Caco-2 (cell line): ENCODE results near the gene SLC35G1. TPM values are rescaled to one million over a fixed set of nuclear protein-coding genes. Genes with fewer than 3 reads are reported as not detected.

ENCODE experiments used
- BruUV-seq: library from RNA; stranded (reverse); fragments of 400-500 nt; replicated peaks from 2 replicates; lab custom pipeline; 2021; lab: Mats Ljungman, UMichigan
- CTCF ChIA-PET: fragments of 300-600 bp; sonication (Branson Sonifier 250); formaldehyde crosslinking; loops from one replicate; lab custom pipeline; 2022; ENCODE audit warnings: antibody characterized with exemption; lab: Charles Lee
- POLR2A ChIA-PET: fragments of 300-600 bp; sonication (Branson Sonifier 250); formaldehyde crosslinking; loops from one replicate; lab custom pipeline; 2022; ENCODE audit warnings: antibody characterized with exemption; lab: Charles Lee
- DNase-seq, 2 experiments: peaks; one replicate each; pipeline versions ENCODE4 v3.0.0 to v3.0.0-alpha.2; 2020 to 2022
- H3K27me3 ChIP-seq: replicated peaks from 2 replicates; pipeline ENCODE4 v1.6.0; 2011; ENCODE audit warnings: low read length; ENCODE audit not compliant: control insufficient read depth, insufficient read depth
- H3K36me3 ChIP-seq: 2 replicates; pipeline ENCODE4 v1.5.1; 2011; ENCODE audit warnings: low read length; ENCODE audit not compliant: control insufficient read depth, insufficient read depth
- H3K4me1 ChIP-seq: fragments of 250-450 bp; sonication (Bioruptor Pico); 2 replicates; pipeline ENCODE4 v1.5.1; 2020; ENCODE audit warnings: mild to moderate bottlenecking
- H3K4me3 ChIP-seq: 2 replicates; pipeline ENCODE4 v1.5.1; 2011; ENCODE audit warnings: low read depth, mild to moderate bottlenecking, control low read depth, low read length
- H3K9me3 ChIP-seq: fragments of 250-450 bp; sonication (Bioruptor Pico); 2 replicates; pipeline ENCODE4 v1.5.1; 2020; ENCODE audit warnings: mild to moderate bottlenecking, moderate library complexity
- H3K27ac Mint-ChIP-seq: one replicate; pipeline ENCODE4 v1.8.0; 2022; ENCODE audit warnings: mixed read lengths; ENCODE audit not compliant: unreplicated experiment
- H3K27me3 Mint-ChIP-seq: one replicate; pipeline ENCODE4 v1.8.0; 2022; ENCODE audit warnings: mixed read lengths; ENCODE audit not compliant: insufficient read depth, unreplicated experiment
- H3K36me3 Mint-ChIP-seq: one replicate; pipeline ENCODE4 v1.8.0; 2022; ENCODE audit warnings: mild to moderate bottlenecking, mixed read lengths; ENCODE audit not compliant: insufficient read depth, unreplicated experiment
- H3K4me1 Mint-ChIP-seq: one replicate; pipeline ENCODE4 v1.8.0; 2022; ENCODE audit warnings: low read depth, mixed read lengths; ENCODE audit not compliant: unreplicated experiment
- H3K4me3 Mint-ChIP-seq: one replicate; pipeline ENCODE4 v1.8.0; 2022; ENCODE audit warnings: mild to moderate bottlenecking, moderate library complexity, mixed read lengths; ENCODE audit not compliant: unreplicated experiment
- H3K9me3 Mint-ChIP-seq: one replicate; pipeline ENCODE4 v1.8.0; 2022; ENCODE audit warnings: mixed read lengths; ENCODE audit not compliant: unreplicated experiment
- CTCF ChIP-seq, 2 experiments: fragments of 200-600 bp in 1 of 2; IDR thresholded peaks; 1 replicate in 1 of 2; 2 replicates in 1 of 2; pipeline versions ENCODE4 v1.5.1 to v1.8.0; 2011 to 2022; ENCODE audit warnings: antibody characterized with exemption in 1 of 2, control low read depth in 1 of 2, inconsistent platforms in 1 of 2, low read depth in 1 of 2, low read length in 1 of 2, mild to moderate bottlenecking in 1 of 2, moderate library complexity in 1 of 2; ENCODE audit not compliant: insufficient read depth in 1 of 2, severe bottlenecking in 1 of 2, unreplicated experiment in 1 of 2
- intact Hi-C: fragments of 100-400 bp; cut with micrococcal nuclease; formaldehyde crosslinking; loops from one replicate; pipeline ENCODE4 v1.10.0; 2022; ENCODE audit not compliant: unreplicated experiment
- total RNA-seq: library from RNA; stranded (reverse); gene quantifications from 2 replicates; pipeline ENCODE4 v1.2.3, GENCODE V29; 2022

SLC35G1 gene
- total RNA-seq, 1 experiment from 2014 or later, result 11.0 TPM

DNA sequence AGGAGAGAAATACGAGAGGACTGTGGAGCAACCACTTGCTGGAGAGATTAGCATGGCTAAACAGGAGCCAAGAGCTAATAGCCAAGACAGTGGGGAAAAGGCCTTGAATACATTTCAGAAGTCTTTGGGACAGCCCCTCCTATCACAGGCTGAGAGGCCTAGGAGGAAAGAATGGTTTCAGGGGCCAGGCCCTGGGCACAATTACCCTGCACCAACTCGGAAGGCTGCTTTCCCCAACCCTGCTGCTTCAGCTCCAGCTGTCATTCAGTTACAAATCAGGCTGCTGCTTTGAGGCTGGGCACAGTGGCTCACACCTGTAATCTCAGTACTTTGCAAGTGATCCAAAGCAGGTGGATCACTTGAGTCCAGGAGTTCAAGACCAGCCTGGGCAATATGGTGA is 32.0 kb upstream of the SLC35G1 start:
- Histone ChIP-seq H3K36me3 (no peaks in the 10 kb centered on the region), H3K4me3 (no peak overlapping the region), H3K4me1 (no peaks in the 10 kb centered on the region), H3K27me3 (no peaks in the 10 kb centered on the region), H3K9me3 (peaks cover 4% of the 10 kb centered on the region; the same call in 1 of the 2 replicates)
- H3K27ac Mint-ChIP-seq, result no peak overlapping the region
- H3K4me1 Mint-ChIP-seq, result no peaks in the 10 kb centered on the region
- no peaks in the 10 kb centered on the region for H3K36me3 Mint-ChIP-seq
- peaks cover 9% of the 10 kb centered on the region for H3K9me3 Mint-ChIP-seq
- no peak for DNase-seq
- CTCF ChIA-PET, result no interaction called here
- no peak overlapping the region for H3K4me3 Mint-ChIP-seq
- POLR2A ChIA-PET, result no interaction called here
- BruUV-seq, result no TSS peak
- TF ChIP-seq CTCF (IDR thresholded peaks at IDR 0.05; ENCODE audit: insufficient read depth in 1 of 2, low read depth in 1 of 2, low read length in 1 of 2, severe bottlenecking in 1 of 2, unreplicated experiment in 1 of 2), result no peak
- peaks cover under 1% of the 10 kb centered on the region for H3K27me3 Mint-ChIP-seq
- intact Hi-C loops, result no loop called here

DNA sequence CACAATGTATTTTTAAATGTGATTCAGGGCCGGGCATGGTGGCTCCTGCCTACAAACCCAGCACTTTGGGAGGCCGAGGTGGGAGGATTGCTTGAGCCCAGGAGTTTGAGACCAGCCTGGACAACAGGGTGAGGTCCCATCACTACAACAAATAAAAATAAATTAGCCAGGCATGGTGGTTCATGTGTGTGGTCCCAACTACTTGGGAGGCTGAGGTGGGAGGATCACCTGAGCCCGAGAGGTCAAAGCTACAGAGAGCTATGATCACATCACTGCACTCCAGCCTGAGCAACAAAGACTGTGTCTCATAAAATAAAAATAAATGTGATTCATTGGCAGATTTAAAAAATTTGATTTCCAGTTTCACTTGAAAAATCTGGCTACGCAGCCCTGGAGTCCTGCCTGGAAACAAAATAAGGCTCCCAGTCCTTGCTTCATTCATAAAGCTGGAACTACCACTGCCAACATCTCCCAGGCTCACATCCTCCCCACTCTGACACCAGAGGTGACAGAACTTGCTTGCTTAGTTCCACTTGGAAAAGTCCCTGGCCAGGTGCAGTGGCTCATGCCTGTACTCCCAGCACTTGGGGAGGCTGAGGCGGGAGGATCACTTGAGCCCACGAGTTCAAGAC is 27.9 kb upstream of the SLC35G1 start:
- peaks cover 5% of the 10 kb centered on the region for H3K9me3 Mint-ChIP-seq
- H3K27me3 Mint-ChIP-seq, result peaks cover 5% of the 10 kb centered on the region
- peaks cover 4% of the 10 kb centered on the region for H3K4me1 Mint-ChIP-seq
- Histone ChIP-seq H3K4me3 (no peak overlapping the region), H3K27me3 (no peaks in the 10 kb centered on the region), H3K36me3 (no peaks in the 10 kb centered on the region), H3K9me3 (peaks cover 4% of the 10 kb centered on the region; the same call in 1 of the 2 replicates), H3K4me1 (peaks cover 7% of the 10 kb centered on the region; the same call in 1 of the 2 replicates)
- TF ChIP-seq CTCF (IDR thresholded peaks at IDR 0.05; ENCODE audit: insufficient read depth in 1 of 2, low read depth in 1 of 2, low read length in 1 of 2, severe bottlenecking in 1 of 2, unreplicated experiment in 1 of 2), result no peak
- no peak overlapping the region for H3K27ac Mint-ChIP-seq
- H3K4me3 Mint-ChIP-seq, result no peak overlapping the region
- no peak for DNase-seq
- CTCF ChIA-PET, result no interaction called here
- intact Hi-C loops, result no loop called here
- H3K36me3 Mint-ChIP-seq, result no peaks in the 10 kb centered on the region
- POLR2A ChIA-PET, result no interaction called here
- BruUV-seq, result no TSS peak

DNA sequence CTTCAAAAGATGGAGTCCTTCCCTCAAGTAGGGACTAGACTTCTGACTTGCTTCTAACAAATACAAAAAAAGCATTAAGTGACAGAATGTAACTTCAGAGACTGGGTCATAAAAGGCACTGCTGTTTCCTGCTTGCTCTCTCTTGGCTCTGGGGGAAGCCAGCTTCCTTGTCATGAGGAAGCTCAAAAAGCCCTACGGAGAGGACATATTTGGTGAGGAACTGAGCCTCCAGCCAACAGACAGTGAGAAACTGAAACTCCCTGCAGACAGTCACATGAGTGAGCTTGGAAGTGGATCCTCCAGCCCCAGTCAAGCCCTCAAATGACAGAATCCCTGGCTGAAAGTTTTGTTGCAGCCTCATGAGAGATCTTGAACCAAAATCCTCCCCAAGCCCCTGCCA is 26.3 kb upstream of the SLC35G1 start:
- H3K36me3 Mint-ChIP-seq, result no peaks in the 10 kb centered on the region
- no peak for DNase-seq
- Histone ChIP-seq H3K36me3 (no peaks in the 10 kb centered on the region), H3K4me1 (peaks cover 22% of the 10 kb centered on the region), H3K9me3 (no peaks in the 10 kb centered on the region), H3K4me3 (no peak overlapping the region), H3K27me3 (no peaks in the 10 kb centered on the region)
- peaks cover 5% of the 10 kb centered on the region for H3K27me3 Mint-ChIP-seq
- POLR2A ChIA-PET, result no interaction called here
- no peaks in the 10 kb centered on the region for H3K9me3 Mint-ChIP-seq
- no peak overlapping the region for H3K27ac Mint-ChIP-seq
- intact Hi-C loops, result no loop called here
- peaks cover 16% of the 10 kb centered on the region for H3K4me1 Mint-ChIP-seq
- no peak for TF ChIP-seq CTCF (IDR thresholded peaks at IDR 0.05; ENCODE audit: insufficient read depth in 1 of 2, low read depth in 1 of 2, low read length in 1 of 2, severe bottlenecking in 1 of 2, unreplicated experiment in 1 of 2)
- BruUV-seq, result no TSS peak
- CTCF ChIA-PET, result no interaction called here
- H3K4me3 Mint-ChIP-seq, result no peak overlapping the region
